SHP77 (cell line): ENCODE measurements around the gene STAC3.
A peak's percentile ranks its signal among the peaks of the same experiment; 100 is the strongest.

ENCODE experiments used
- DNase-seq, 2 experiments: peaks; one replicate each; lab custom pipeline; 2025; lab: John Stamatoyannopoulos, UW

Gene STAC3

DNA sequence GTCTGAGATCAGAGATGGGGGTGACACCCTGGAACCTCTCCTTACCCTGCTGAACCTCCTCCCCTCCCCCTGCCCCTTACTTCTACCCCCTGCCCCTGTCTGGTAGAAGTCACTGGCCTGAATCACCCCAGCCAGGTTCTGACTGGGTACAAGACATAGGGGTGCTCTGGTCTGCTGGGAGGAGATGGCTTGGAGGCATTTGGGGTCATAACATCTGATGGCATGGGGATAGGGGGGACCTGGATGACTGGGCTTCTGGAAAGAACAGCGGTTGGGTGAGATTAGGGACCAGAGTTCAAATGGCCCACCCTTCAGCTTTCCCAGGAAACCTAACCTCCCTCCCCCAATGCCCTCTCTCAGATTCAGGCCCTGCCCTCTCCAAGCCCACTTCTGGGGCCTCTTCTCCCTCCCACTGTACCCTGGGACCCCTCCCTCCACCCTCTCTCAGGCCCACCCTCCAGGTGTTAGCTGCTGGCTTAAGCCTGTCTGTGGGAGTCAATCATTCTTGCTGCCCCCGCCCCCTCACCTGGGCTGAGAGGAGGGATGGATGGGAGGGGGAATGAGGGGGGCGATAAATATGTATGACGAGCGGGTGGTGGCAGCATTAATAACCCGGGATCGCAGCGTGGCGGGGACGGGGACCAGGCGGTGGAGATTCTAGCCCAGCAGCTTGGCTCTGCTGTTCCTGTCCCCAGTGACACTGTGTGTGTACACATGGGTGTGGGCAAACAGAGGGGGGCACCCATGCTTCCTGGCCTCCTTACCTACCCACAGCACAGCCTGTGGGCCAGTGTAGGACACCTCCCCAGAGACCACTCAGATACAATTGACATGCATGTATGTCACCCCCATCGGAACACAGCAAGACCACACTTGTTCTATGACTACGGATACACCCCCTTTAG lies 28.4 kb downstream of the STAC3 start:
- DNase-seq = no peak

DNA sequence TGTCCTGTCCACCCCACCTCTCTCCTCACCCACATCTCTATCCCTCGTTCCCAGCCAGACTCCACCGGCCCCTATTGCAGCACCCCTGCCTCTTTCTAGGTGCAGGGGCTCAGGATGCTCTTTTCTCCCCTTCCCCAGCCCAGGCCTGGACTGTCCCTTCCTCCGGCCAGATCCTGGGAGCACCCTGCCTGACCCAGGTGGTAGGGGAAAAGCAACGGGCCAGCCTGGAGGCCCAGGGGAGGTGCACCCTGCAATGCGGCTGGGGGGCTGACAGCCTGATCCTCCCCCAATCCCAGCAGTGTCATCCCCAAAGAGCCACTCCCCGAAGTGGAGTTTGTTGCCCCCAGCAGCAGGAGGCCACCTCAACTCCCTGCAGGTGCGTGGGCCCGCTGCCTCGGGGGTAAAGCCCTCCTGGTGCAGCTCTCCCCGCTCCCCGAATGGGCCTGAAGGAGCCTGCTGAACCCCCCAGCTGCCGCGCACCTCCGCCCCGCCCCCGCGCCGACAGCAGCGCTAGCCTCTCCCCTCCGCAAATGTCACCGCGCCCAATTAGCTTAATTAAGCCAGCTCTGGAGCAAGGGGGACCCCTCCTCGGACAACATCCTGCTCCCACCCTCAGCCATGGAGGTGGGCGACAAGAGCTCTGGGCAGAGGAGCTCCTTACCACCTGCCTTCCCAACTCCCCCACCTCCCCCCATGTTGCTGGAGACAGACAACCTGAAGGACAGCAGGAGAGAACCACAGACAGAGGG lies 29.6 kb downstream of the STAC3 start:
- no peak for DNase-seq

DNA sequence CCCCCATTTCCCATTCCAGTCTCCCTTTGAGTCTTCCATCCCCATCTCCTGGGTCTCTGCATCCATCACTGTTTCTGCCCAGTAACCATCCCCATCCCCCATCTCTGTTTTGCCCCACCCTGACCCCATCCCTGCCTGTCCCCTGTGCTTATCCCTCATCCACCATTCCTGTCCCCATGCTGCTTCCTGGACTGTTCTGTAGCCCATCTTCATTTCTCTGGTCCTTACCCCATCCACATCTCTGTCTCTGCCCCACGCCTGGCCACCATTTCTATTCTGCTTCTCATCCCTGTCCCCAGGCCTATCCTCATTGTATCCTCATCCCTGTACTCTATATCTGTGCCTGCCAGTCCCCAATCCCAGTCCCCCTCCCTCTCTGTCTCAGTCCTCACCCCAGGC lies 30.2 kb downstream of the STAC3 start:
- DNase-seq = no peak

DNA sequence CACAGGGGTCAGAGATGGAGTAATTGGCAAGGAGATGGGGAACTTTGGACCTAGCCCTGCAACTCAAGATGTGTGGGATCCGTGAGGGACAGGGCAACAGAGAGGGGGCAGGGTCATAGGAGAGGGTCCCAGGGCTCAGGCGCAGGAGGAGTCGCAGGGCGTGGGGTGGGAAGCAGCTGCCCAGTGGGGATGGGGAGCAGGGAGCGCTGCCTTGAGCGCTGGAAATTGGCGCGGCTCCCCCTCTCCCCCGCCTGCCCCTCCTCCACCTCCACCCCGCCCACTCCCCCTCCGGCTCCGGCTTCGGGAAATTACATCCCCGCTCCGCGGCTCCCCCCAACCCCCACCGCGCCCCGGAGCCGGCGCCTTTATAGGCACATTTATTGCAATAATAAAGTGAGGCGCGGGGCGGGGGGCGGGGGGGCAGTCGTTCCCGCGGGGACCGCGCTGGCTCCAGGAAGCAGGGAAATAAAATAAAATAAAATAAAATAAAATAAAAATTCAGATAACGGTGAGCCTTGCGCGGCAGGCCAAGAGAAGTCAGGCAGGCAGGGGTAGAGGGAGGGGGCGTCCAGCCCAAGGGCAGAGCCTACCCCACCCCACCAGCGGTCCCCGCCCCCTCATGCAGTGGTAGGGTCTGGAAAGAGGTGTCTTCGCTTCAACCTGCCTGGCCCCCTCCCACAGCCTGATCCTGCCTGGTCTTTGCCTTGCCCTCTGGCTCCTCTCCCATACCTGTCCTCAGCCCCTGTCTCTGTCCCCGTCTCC lies 30.8 kb downstream of the STAC3 start:
- no peak for DNase-seq

DNA sequence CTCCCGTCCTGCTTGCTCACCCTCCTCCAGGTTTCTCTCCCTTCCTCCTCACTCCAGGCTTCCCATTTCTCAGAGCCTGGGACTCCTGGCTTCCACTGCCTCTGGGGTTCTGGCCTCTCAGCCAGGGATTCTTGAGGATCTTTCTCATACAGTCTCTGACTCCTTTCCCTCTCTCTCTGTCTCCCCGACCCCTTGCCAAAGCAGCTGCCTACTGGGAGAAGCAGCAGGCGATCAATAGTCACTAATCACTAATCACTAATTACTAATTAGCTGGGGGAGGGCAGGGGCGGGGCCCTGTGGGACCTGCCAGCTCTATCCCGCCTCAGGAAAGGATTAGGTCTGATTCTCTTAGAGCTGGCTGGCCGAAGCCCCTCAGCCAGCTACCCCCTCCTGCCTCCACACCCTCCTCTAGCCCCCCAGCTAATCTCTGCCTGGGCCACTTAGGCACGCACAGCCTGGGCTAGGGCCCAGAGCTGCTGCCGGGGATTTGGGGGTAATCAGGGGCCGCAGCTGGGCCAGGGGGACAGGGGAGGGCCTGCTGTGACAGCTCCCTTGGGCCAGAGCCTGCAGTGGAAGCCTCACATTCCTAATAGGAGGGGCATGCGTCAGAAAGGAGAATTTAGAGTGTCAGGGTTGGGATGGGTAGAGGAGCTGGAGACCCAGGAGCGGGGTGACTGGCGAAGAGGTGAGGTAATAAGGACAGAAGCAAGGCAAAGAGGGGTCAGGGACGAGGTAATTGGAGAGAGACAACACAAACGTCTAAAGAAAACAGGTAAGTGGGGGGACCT lies 31.6 kb downstream of the STAC3 start:
- no peak for DNase-seq

DNA sequence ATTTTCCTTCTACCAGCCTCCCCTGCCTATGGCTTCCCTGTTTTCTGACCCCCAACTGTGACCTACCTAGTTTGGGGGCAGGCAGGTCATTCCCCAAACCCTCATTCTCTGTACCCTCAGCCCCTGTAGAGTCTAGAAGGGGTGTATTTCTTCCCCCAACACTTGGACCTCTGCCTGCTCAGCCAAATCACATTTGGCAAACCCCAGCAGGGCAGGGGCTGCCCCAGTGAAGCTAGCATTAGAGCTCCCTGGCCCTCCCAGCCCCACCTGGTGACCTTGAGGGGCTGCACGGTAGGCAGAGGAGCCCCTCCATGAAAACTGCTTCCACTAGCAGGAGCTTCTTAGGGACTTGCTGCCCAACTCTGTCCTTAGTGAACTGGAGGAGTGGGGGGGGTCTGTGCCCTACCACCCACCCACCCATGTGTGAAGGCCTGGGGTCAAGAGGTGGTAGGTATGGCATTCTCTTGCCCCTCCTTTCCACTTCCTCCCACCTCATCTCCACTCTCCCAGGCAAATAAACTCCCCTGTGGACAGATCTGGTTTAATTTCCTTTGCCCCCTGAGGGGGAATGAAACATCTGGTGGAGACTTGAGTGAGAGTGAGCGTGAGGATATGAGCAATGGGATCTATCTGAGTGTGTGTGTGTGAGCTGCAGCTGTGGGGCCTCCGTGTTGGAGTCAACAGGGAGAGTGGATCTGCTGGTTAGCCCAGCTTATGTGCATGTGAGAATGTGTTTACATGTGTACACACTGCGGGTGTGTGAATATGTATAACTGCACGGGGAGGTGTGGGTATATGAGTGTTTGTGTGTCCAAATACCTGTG lies 32.7 kb downstream of the STAC3 start:
- DNase-seq = no peak

DNA sequence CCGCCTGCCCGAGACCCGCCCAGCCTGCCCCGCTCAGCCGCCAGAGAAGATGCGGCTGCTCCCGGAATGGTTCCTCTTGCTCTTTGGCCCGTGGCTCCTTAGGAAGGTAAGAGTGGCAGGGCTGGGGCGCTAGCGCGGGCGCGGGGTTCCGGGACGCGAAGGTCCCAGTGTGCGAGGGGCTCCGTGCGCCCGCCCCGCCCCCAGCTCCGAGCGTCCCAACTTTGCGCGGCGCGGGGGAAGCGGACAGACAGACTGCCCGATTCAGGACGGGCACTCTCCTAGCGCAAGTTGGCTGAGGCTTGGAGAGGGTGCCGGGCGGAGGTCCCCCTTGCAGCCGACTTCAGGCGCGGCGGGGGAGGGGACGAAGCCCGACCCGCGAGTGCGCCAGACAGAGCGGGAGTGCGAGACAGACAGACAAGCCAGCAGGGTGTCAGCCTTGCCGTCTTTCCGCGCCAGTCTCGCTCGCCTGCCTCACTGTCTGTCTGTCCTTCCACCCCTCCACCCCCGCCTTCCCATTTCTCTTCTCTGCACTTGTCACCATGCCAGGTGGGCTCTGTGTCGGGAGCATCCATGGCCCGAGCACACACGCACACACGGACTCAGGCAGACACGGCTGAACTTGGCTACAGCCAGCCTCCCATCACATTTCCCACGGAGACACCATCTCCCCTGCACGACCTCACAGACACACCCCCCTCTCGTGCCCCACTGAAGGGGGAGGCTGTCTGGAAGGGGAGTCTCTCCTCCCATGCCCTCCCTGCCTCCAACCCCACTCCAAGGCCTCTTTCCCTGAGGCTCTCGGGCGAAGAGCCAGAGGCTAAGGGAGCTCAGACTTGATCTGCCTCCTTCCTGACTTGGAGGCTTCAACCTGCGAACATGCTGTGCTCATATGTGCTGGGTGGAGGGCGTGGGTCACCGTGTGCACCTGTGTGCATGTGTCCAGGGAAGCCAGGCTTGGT lies 33.8 kb downstream of the STAC3 start:
- no peak for DNase-seq

DNA sequence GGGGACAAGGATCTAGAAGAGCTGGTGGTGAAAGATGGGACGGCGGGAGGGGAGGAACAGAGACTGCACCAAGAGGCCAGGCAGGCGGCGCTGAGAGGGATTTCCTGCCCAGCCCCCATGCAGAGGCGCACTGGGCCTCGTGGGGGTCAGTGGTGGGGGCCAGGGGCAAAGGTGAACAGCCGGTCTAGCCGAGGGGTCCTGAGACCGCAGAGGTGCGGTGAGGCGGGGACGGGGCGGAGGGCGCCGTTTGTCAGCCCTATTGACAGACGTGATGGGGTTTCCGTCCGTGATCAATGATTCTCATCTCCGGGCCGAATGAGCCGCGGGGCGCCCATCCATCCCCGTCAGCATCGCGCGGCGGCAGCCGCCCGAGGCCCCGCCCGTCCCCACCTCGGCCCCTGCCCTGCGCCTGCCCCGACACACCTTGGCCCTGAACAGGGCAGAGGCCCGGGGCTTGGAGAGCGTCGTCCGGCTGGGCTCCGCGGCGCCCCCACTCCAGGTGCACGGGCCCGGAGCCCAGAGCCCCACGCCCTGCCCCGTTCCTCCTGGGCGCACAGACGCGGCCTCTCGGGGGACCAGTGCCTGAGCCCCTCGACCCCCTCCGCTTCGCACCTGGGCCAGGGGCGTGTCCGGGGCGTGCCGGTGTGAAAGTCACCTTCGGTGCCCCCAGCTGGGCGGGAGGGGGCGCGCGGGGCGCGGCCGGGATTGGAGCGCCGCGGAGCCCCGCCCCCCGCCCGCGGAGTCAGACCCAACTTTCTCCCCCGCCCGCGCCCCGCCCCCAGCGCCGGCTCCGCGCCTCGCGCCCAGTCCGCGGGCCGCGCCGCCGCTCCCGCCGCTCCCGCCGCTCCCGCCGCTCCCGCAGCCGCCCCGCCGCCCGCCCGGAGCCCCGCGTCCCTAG lies 34.7 kb downstream of the STAC3 start, which contains the start of gene NXPH4:
Gene NXPH4 (plus strand): TSS at position 781 of the 898 bp plus-strand sequence. CDS start 176 bp downstream, outside the sequence.
- peak in 1 of 2 experiments; percentile 22 for DNase-seq

DNA sequence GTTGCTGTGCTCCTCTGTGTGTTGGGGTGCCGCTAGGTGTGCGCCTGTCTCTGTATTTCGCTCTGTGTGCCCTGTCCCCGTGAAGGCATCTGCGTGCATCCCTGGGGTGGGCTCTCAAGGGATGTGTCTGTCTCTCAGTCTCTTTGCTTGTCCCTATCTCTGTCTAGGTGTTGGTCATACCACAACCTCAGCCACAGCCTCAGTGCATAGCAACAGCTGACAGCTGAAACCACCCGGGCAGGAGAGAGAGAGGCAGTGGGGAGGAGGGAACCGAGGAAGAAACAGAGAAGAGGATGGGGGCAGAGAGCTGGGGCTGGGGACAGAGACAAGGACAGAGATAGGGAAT lies 35.3 kb downstream of the STAC3 start:
- peak in 1 of 2 experiments; percentile 23 for DNase-seq

DNA sequence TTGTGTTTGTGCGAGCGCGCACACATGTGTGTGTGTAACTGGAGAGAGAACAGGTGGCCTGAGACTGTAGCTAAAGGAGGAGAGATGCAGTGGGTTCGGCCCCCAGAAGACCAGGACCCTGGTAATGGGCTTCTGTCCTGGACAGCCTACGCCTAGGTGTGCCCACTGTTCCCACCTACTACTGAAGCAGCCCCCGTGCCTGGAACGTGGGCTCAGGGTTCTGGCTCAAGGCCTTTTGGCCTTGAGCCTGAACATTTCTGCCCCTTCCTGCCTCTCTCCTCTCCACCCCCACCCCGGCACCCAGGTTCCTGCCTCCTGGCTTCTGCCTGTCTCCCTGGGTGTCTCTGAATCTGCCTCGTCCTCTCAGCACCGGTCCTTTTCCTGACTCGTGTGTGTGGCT lies 35.9 kb downstream of the STAC3 start:
- DNase-seq = no peak

DNA sequence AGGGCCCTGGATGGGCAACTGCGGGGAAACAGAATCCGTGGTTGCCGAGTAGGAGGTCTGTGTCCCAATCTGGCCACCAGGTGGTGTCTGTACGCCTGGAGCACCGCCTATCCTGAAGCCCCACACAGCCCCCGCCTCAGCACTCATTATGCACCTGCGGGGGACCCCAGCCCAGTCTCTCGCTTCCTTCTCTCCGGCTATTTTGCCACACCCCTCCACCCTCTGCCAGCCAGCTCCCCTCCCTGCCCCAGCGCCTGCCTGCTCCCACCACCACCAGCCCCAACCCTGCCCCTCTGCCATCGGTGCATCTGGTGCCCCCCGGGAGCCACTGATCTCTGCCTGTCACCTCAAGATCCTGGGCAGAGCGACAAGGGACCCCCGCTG lies 36.6 kb downstream of the STAC3 start:
- DNase-seq = peak in 1 of 2 experiments; percentile 76

DNA sequence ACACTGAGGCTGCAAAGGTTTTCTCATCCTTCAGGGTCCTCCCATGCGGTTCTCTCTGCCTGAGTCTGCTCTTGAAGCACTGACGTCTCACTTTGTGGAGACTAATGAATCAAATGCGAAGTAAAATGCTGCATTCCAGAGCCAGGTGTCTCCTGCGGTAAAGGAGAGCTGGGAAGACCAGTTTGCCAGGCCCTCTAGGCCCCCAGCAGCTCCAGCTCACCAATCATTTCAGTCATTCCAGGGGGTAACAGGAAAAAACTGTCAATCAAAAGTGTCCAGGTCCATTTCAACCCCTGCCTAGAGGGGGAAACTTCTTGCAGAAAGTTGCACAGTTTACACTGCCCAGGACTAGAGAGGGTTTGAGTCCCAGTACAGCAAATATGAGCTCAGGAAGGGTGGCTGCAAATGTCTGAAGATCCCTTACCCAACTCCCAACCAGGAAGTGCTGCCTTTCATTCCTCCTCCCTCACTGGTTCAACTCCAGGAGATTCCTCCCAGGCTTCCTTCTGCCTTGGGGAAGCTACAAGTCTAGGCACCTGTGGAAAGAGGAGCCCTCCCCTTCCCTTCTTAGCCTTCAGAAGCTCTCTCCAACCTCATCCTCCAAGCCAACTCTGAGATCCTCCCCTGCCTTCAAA lies 37.1 kb downstream of the STAC3 start:
- DNase-seq = peak in 1 of 2 experiments; percentile 62

DNA sequence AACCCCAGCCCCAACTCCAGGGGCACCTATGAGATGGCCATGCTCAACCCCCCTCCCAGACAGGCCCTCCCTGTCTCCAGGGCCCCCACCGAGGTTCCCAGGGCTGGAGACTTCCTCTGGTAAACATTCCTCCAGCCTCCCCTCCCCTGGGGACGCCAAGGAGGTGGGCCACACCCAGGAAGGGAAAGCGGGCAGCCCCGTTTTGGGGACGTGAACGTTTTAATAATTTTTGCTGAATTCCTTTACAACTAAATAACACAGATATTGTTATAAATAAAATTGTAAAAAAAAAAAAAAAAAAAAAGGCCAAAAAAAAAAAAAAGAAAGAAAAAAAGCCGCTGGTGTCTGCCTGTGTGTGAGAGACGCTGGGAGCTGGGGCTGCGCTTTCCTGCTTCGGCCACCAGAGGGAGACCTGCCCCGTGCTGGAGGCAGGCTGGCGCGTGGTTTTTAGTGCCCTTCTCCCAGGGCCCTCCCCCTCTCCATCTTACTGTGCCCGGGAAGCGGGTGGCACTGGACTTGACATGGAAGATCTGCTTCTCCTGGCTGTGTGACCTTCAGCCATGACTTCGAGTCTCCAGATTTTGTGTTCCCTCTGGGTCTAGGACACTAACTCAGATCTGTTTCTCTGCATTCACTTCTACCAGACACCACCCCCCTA lies 37.8 kb downstream of the STAC3 start:
- peak; percentile 71 to 74 for DNase-seq

DNA sequence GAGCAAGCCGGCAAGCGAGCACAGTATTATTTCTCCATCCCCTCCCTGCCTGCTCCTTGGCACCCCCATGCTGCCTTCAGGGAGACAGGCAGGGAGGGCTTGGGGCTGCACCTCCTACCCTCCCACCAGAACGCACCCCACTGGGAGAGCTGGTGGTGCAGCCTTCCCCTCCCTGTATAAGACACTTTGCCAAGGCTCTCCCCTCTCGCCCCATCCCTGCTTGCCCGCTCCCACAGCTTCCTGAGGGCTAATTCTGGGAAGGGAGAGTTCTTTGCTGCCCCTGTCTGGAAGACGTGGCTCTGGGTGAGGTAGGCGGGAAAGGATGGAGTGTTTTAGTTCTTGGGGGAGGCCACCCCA lies 38.3 kb downstream of the STAC3 start:
- no peak for DNase-seq

DNA sequence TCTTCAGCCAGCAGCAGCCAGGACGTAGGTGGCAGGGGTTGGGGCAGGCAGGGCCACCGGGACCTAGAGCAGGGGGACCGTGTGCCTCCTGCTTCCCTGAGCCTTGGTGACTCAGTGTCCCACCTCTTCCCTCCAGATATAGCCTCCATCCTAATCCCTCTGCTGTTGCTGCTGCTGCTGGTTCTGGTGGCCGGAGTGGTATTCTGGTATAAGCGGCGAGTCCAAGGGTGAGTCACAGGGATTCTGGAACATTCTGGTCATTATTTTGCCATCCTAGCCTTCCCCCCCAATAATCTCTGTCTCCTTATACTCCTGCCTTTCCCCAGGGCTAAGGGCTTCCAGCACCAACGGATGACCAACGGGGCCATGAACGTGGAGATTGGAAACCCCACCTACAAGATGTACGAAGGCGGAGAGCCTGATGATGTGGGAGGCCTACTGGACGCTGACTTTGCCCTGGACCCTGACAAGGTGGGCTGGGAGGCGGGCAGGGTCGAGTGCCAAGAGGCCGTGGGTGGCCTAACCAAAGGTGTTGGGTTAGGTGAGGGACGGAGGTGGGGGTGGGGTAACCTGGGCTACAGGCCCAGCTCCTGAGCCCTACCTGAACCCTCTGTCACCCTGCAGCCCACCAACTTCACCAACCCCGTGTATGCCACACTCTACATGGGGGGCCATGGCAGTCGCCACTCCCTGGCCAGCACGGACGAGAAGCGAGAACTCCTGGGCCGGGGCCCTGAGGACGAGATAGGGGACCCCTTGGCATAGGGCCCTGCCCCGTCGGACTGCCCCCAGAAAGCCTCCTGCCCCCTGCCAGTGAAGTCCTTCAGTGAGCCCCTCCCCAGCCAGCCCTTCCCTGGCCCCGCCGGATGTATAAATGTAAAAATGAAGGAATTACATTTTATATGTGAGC lies 38.9 kb downstream of the STAC3 start:
- DNase-seq = no peak

DNA sequence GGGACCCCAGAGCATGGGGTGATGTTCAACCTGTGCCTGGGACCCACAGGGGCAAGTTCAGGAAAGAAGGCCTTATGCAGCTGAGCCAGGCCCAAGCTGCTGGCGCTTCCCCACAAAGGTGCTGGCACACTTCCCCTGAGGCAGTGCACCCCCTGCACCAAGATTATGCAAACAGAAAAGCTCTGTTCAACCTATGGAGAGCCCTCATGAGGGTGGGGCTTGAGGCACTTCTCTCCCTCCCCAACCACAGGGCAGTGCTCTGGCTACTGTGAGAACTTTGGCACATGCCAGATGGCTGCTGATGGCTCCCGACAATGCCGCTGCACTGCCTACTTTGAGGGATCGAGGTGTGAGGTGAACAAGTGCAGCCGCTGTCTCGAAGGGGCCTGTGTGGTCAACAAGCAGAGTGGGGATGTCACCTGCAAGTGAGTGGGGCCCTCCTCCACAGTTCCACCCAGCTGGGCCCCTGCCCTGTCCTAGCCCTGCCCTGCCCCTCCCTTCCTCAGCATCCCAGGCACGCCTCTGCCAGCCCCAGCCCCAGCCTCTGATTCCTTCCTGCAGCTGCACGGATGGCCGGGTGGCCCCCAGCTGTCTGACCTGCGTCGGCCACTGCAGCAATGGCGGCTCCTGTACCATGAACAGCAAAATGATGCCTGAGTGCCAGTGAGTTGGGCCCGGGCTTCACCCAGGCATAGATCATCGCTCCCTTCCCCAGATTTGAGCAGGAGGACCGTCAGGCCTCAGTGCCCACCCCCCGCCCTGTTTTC lies 39.9 kb downstream of the STAC3 start:
- no peak for DNase-seq
